DOHH2 (cell line): ENCODE measurements around the gene CTIF.

Experiments used
- EZH2phosphoT487 ChIP-seq: fragments of 200-600 bp; sonication (generic); IDR thresholded peaks from 2 replicates; pipeline ENCODE4 v1.6.1; 2017; ENCODE audit warnings: borderline replicate concordance, mild to moderate bottlenecking, antibody characterized with exemption, low read length, moderate library complexity, mixed read lengths
- TF ChIP-seq, protein P1 (sequence below): fragments of 200-600 bp; sonication (generic); IDR thresholded peaks from one replicate; pipeline ENCODE4 v1.5.1; 2014; ENCODE audit warnings: antibody characterized with exemption, mild to moderate bottlenecking, low read depth, low read length; ENCODE audit not compliant: poor library complexity, severe bottlenecking

DNA sequence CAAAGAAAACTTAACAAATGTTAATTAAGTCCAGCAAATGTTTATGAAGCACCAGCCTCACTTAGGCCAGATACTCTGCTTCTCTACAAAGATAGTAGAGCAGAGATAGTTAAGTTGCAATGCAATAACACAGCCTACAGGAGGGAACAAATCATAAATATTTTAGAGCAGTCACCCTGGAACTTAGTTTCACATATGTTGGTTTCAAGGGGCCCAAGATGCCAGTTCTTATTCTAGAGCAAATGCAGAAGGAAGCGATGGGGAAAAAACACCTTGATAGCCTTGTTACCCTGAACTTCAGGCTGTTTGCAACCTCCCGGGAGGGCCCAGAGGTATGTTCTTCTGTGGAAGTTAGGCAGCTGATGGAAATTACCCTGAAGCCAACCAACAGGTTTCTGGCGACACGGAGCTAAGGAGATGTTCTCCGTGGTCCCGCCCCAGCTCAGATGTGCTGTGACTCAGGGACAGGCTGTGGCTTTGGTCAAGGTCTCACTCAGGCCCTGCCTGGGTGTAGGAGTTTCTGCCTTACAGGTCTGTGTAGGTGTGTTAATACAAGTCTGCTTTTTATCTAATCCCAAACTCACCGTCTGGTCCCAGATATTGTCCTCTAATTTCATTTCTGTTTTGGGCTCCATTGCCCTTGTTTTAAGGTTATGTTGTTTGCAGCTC, 3.8 kb downstream of the CTIF start:
- TF ChIP-seq, protein P1, sequence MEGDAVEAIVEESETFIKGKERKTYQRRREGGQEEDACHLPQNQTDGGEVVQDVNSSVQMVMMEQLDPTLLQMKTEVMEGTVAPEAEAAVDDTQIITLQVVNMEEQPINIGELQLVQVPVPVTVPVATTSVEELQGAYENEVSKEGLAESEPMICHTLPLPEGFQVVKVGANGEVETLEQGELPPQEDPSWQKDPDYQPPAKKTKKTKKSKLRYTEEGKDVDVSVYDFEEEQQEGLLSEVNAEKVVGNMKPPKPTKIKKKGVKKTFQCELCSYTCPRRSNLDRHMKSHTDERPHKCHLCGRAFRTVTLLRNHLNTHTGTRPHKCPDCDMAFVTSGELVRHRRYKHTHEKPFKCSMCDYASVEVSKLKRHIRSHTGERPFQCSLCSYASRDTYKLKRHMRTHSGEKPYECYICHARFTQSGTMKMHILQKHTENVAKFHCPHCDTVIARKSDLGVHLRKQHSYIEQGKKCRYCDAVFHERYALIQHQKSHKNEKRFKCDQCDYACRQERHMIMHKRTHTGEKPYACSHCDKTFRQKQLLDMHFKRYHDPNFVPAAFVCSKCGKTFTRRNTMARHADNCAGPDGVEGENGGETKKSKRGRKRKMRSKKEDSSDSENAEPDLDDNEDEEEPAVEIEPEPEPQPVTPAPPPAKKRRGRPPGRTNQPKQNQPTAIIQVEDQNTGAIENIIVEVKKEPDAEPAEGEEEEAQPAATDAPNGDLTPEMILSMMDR: no peak
- no peak for TF ChIP-seq EZH2phosphoT487
